ENCODE data around the gene CAPN14. TPM values are rescaled to one million over a fixed set of nuclear protein-coding genes. Genes with fewer than 3 reads are reported as not detected.

The CAPN14 gene
- total and polyA plus RNA-seq, 2 of the 4 experiments (the other 2 are of a cell fraction): under 0.01 to 0.09 TPM

GRCh38 chr2:31193806-31194205 is 23.5 kb downstream of the CAPN14 start:
- Histone ChIP-seq H3K36me3 (ENCODE audit: control insufficient read depth, insufficient read depth, low read length) (no peaks in the 10 kb centered on the region), H3K27me3 (ENCODE audit: control insufficient read depth, insufficient read depth, low read length) (peaks cover 14% of the 10 kb centered on the region), H3K4me2 (ENCODE audit: low read depth, low read length) (no peak overlapping the region), H2AK5ac (ENCODE audit: low read depth, low read length) (no peak overlapping the region), H2AFZ (replicated peaks; ENCODE audit: low read length, poor library complexity) (no peak overlapping the region), H4K20me1 (ENCODE audit: insufficient read depth, low read length) (no peaks in the 10 kb centered on the region), H2BK20ac (ENCODE audit: low read depth, low read length) (no peak overlapping the region), H4K8ac (ENCODE audit: low read depth in 2 of 2, low read length in 2 of 2) (no peak overlapping the region), H2AK9ac (replicated peaks; ENCODE audit: low read depth, low read length, poor library complexity) (no peak overlapping the region), H3K4me3 (ENCODE audit: insufficient read depth, low read depth, low read length) (no peak overlapping the region), H3K23ac (ENCODE audit: low read depth, low read length) (no peak overlapping the region), H3K9me3 (ENCODE audit: control insufficient read depth, insufficient read depth, low read length) (no peaks in the 10 kb centered on the region), H3K4me1 (ENCODE audit: control insufficient read depth, insufficient read depth, low read length) (no peaks in the 10 kb centered on the region), H3K79me1 (ENCODE audit: low read depth in 1 of 2, low read length in 2 of 2) (no peaks in the 10 kb centered on the region), H2BK15ac (ENCODE audit: low read depth, low read length) (no peak overlapping the region), H3K18ac (ENCODE audit: low read depth, low read length) (no peak overlapping the region), H2BK120ac (ENCODE audit: low read depth, low read length) (no peak overlapping the region), H3K56ac (ENCODE audit: extremely low read depth, insufficient read depth, low read length) (no peak overlapping the region), H3K27ac (ENCODE audit: insufficient read depth, low read length) (no peak overlapping the region), H3K9ac (ENCODE audit: low read depth, low read length) (no peak overlapping the region), H2BK5ac (ENCODE audit: low read depth, low read length, poor library complexity, severe bottlenecking) (no peak overlapping the region), H3K4ac (ENCODE audit: low read depth, low read length) (no peak overlapping the region), H3K9me1 (ENCODE audit: insufficient read depth, low read length) (no peaks in the 10 kb centered on the region), H4K91ac (ENCODE audit: insufficient read depth, low read depth, low read length) (no peak overlapping the region), H4K5ac (ENCODE audit: low read depth, low read length) (no peak overlapping the region), H3K14ac (replicated peaks; ENCODE audit: low read depth, low read length) (no peak overlapping the region)
- DNase-seq (no peak), ATAC-seq (ENCODE audit: low read depth) (no peak)
- ChIA-PET POLR2A (ENCODE audit: unreplicated experiment) (interaction anchor here (0.5 kb wide), 1 partner anchor 27 kb away, joined by 4 read pairs; no protein-coding TSS in a partner anchor), CTCF (no interaction called here)
- no peak for TF ChIP-seq CHD1 (IDR thresholded peaks at IDR 0.05; ENCODE audit: low read depth, low read length)
- no peak for TF ChIP-seq POLR2A (IDR thresholded peaks at IDR 0.05; ENCODE audit: low read depth, low read length)
- TF ChIP-seq CTCF (conservative IDR thresholded peaks at IDR 0.05; ENCODE audit: low read depth, low read length): no peak
- TF ChIP-seq BHLHE40 (IDR thresholded peaks at IDR 0.05; ENCODE audit: low read depth, low read length): no peak
- no peak for TF ChIP-seq FOS (IDR thresholded peaks at IDR 0.05; ENCODE audit: low read depth, low read length)
- TF ChIP-seq MAZ (IDR thresholded peaks at IDR 0.05; ENCODE audit: borderline replicate concordance, low read depth, low read length): no peak
- TF ChIP-seq MXI1 (IDR thresholded peaks at IDR 0.05; ENCODE audit: borderline replicate concordance, low read depth, low read length): no peak
- TF ChIP-seq MAFK (IDR thresholded peaks at IDR 0.05; ENCODE audit: low read depth, low read length): no peak
- no peak for TF ChIP-seq RAD21 (IDR thresholded peaks at IDR 0.05; ENCODE audit: low read length)
- TF ChIP-seq USF2 (IDR thresholded peaks at IDR 0.05; ENCODE audit: low read depth, low read length): no peak
- no peak for TF ChIP-seq NFE2L2 (IDR thresholded peaks at IDR 0.05; ENCODE audit: low read depth, low read length)
- in situ Hi-C loops (cut with MboI; ENCODE audit: low sequenced_read_pairs) (no loop called here), dilution Hi-C loops (cut with HindIII; ENCODE audit: low sequenced_read_pairs, unreplicated experiment) (no loop called here), intact Hi-C loops (cut with micrococcal nuclease) (no loop called here)
- no TSS peak for BruUV-seq (replicated peaks)
- whole genome bisulfite sequencing, 2 experiments (ENCODE audit: extremely low coverage in 2 of 2, insufficient read length in 1 of 2): 83% methylated on average over 1 of the region's 4 CpGs; no CpG with 5 or more reads in 1 of the 2 experiments
